Stomach (tissue), 9 donors: Measurements from ENCODE around the gene TRHDE. TPM values are rescaled to one million over a fixed set of nuclear protein-coding genes. Genes with fewer than 3 reads are reported as not detected.

Experiments
- DNase-seq, 2 donors: peaks; one replicate each; pipeline versions ENCODE4 v3.0.0 to v3.0.0-alpha.2; 2013 to 2019
- H3K27ac ChIP-seq, 5 donors: fragments of 200-600 bp in 4 of 5; sonication (generic) in 4 of 5; one replicate each; pipeline ENCODE4 v1.5.1; 2013 to 2019; ENCODE audit warnings: mild to moderate bottlenecking in 1 of 5, moderate library complexity in 1 of 5
- H3K27me3 ChIP-seq, 3 donors: fragments of 200-600 bp; sonication (generic); one replicate each; pipeline ENCODE4 v1.5.1; 2017 to 2019; ENCODE audit warnings: mixed run types in 1 of 3
- H3K36me3 ChIP-seq, 4 donors: fragments of 200-600 bp; sonication (generic); 1 replicate in 3 of 4; 2 replicates in 1 of 4; pipeline ENCODE4 v1.5.1; 2016 to 2019
- H3K4me1 ChIP-seq, 4 donors: fragments of 200-600 bp; sonication (generic); one replicate each; pipeline ENCODE4 v1.5.1; 2016 to 2019
- H3K4me3 ChIP-seq, 4 donors: fragments of 200-600 bp; sonication (generic) in 3 of 4; one replicate each; pipeline ENCODE4 v1.5.1; 2016 to 2019; ENCODE audit warnings: mild to moderate bottlenecking in 1 of 4
- H3K9me3 ChIP-seq, 4 donors: fragments of 200-600 bp; sonication (generic); one replicate each; pipeline ENCODE4 v1.5.1; 2016 to 2019
- EP300 ChIP-seq: sonication (generic); formaldehyde crosslinking; IDR thresholded peaks from one replicate; pipeline ENCODE4 v1.6.1; 2017; ENCODE audit warnings: antibody characterized with exemption
- POLR2A ChIP-seq, 4 donors: fragments of 450-650 bp; IDR thresholded peaks; one replicate each; pipeline ENCODE4 v1.6.1; 2016; ENCODE audit warnings: antibody characterized with exemption in 4 of 4, control low read depth in 2 of 4, mild to moderate bottlenecking in 1 of 4, moderate library complexity in 1 of 4
- POLR2AphosphoS5 ChIP-seq, 3 donors: sonication (generic); formaldehyde crosslinking; IDR thresholded peaks; one replicate each; pipeline ENCODE4 v1.6.1; 2016; ENCODE audit warnings: antibody characterized with exemption in 3 of 3
- WGBS, 5 donors: extraction: QIAGEN DNeasy Blood & Tissue Kit in 3 of 5; methylation state at CpG; one replicate each; pipeline versions ENCODE4 v1.1.5 to v1.1.7; 2013 to 2018; 5-methylcytosine and 5-hydroxymethylcytosine counted together
- intact Hi-C: fragments of 100-400 bp; cut with DNase I; formaldehyde crosslinking; loops from one replicate; pipeline ENCODE4 v1.15.1; 2023; ENCODE audit warnings: low total_unique reads
- polyA plus RNA-seq, 3 donors: library from polyadenylated mRNA; stranded (reverse); fragments of 200-250 nt; gene quantifications; one replicate each; pipeline ENCODE4 v1.2.3, GENCODE V29; 2013
- total RNA-seq, 5 donors: library from RNA; depleted of rRNA; stranded (reverse); fragments of >200 nt; gene quantifications; one replicate each; pipeline versions ENCODE4 v1.1.0 to v1.2.3, GENCODE V29; 2014 to 2016
- TF ChIP-seq, protein P1 (sequence below), 7 experiments: fragments of 450-650 bp in 4 of 7; fragments of 200-600 bp in 3 of 7; sonication (generic) in 3 of 7; IDR thresholded peaks; one replicate each; pipeline ENCODE4 v1.5.1; 2016 to 2019; ENCODE audit warnings: antibody characterized with exemption in 7 of 7, control low read depth in 2 of 7, mild to moderate bottlenecking in 1 of 7
- donor health status: healthy with polysubstance abuse.
- donor health status: Bipolar disorder and iron deficiency.
- donor health status: healthy.

The TRHDE gene
- total and polyA plus RNA-seq, 8 donors: 0.13 to 75.3 (median 3.2) TPM

DNA sequence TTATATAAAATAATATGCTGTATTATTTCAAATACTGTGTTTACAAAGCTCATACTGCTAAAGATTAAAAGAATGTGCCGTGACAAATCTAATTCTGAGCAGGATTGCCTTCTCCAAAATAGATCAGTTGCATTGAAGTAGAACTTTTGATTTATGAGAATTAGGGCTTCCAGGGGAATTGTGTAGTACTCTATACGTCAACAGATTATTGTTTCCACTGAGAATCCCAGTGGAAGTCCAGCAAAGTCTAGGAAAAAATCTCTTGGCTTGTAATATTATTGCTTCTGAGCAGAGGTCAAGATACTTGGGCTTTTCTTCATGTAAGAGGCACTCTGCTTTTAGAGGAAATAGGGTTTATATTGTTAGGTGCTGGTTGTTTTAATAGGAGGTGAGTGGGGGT lies 133.9 kb downstream of the TRHDE start:
- Histone ChIP-seq H3K4me1 (peaks cover 0 to 5% (median 0%) of the 10 kb centered on the region in 4 donors), H3K4me3 (no peak overlapping the region), H3K27ac (no peak overlapping the region), H3K9me3 (no peaks in the 10 kb centered on the region), H3K27me3 (no peaks in the 10 kb centered on the region), H3K36me3 (no peaks in the 10 kb centered on the region)
- intact Hi-C loops: no loop called here
- TF ChIP-seq EP300 (no peak), POLR2AphosphoS5 (IDR thresholded peaks at IDR 0.05) (no peak), POLR2A (IDR thresholded peaks at IDR 0.05) (no peak)
- TF ChIP-seq, protein P1, sequence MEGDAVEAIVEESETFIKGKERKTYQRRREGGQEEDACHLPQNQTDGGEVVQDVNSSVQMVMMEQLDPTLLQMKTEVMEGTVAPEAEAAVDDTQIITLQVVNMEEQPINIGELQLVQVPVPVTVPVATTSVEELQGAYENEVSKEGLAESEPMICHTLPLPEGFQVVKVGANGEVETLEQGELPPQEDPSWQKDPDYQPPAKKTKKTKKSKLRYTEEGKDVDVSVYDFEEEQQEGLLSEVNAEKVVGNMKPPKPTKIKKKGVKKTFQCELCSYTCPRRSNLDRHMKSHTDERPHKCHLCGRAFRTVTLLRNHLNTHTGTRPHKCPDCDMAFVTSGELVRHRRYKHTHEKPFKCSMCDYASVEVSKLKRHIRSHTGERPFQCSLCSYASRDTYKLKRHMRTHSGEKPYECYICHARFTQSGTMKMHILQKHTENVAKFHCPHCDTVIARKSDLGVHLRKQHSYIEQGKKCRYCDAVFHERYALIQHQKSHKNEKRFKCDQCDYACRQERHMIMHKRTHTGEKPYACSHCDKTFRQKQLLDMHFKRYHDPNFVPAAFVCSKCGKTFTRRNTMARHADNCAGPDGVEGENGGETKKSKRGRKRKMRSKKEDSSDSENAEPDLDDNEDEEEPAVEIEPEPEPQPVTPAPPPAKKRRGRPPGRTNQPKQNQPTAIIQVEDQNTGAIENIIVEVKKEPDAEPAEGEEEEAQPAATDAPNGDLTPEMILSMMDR (IDR thresholded peaks at IDR 0.05): no peak
- peak in 1 of 2 donors; percentile 36 for DNase-seq
- WGBS, 5 donors: 45 to 61% (median 52%) methylated on average over 2 of the region's 2 CpGs

DNA sequence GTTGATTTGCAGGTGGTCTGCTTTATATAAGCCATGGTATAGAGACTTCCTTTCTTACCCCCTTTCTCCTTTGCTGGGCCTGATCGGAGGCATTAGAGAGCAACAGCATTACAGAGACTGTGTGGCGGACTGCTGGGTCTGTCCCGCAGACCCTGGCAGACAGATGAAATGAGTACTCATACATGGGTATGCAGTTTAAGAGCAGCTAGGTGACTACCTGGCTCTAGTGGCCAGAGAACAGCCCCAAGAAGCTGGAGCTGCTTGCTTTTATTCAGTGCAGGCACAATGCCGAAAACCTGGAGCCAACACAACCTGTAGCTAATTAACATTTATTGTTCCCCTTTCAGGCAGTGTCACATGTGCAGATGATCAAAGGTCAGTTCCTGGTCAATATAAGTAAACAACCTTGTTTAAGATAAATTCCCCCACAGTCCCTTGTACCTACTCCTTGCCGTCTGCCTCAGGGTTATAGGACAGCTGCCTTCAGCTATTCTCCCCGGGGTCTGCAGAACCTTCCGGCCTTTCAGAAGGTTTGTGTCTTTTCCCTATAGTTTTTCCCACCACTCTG lies 160.0 kb downstream of the TRHDE start:
- 69 to 82% (median 72%) methylated on average over 6 to 7 of the region's 7 CpGs for WGBS, 5 donors
- no peaks in the 10 kb centered on the region for H3K9me3 ChIP-seq
- no peak overlapping the region for H3K27ac ChIP-seq
- H3K4me1 ChIP-seq: no peaks in the 10 kb centered on the region
- intact Hi-C loops: no loop called here
- no peaks in the 10 kb centered on the region for H3K36me3 ChIP-seq
- TF ChIP-seq POLR2A (IDR thresholded peaks at IDR 0.05) (no peak), EP300 (no peak), POLR2AphosphoS5 (IDR thresholded peaks at IDR 0.05) (no peak)
- TF ChIP-seq, protein P1 (IDR thresholded peaks at IDR 0.05): no peak
- H3K27me3 ChIP-seq: no peaks in the 10 kb centered on the region
- peak in 1 of 2 donors; percentile 18 for DNase-seq
- H3K4me3 ChIP-seq: no peak overlapping the region

DNA sequence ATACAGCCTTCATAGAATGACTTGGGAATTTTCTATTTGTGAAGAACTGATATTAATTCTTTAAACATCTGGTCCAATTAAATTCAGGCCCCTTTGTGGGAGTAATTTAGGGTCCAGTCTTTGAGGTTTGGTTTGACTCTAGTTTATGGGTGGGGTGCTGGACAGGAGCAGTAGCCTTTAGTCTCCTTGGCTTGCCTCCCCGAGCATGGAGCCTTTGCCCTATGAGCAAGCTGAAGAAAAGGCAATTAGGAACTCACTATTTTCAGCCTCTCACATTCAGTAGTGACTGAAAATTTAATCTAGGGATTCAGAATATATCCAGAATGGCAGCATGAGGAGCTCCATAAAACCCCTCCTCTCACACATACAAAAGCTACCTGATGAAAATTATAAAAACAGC lies 161.1 kb downstream of the TRHDE start:
- Histone ChIP-seq H3K27me3 (no peaks in the 10 kb centered on the region), H3K27ac (no peak overlapping the region), H3K4me3 (no peak overlapping the region), H3K4me1 (no peaks in the 10 kb centered on the region), H3K36me3 (no peaks in the 10 kb centered on the region), H3K9me3 (no peaks in the 10 kb centered on the region)
- intact Hi-C loops: no loop called here
- TF ChIP-seq, protein P1 (IDR thresholded peaks at IDR 0.05): no peak
- TF ChIP-seq POLR2AphosphoS5 (IDR thresholded peaks at IDR 0.05) (no peak), POLR2A (IDR thresholded peaks at IDR 0.05) (no peak), EP300 (no peak)
- no peak for DNase-seq
- 65 to 83% (median 78%) methylated on average over 1 of the region's 1 CpG for WGBS, 5 donors

DNA sequence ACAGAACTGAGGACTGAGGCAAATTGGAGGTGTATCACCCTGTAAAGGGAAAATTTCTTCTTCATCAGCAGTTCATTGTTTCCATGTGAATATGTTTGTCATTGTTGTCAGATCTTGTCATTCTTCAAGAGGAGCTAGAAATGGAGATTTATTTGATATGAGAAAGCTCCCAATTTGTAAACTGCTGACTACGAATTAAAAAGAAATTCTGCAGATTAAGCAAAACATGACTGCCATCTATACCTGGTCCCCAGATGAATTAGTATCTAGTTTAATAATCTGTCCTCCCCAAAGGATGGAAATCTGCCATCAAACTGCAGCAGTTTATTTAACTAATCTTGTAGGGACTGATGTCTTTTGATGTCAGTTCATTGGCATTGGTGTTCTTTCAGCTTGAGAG lies 162.8 kb downstream of the TRHDE start:
- intact Hi-C loops: no loop called here
- WGBS, 5 donors: 72 to 91% (median 84%) methylated on average over 1 of the region's 1 CpG
- Histone ChIP-seq H3K9me3 (peaks cover 0 to 5% (median 0%) of the 10 kb centered on the region in 4 donors), H3K4me3 (no peak overlapping the region), H3K27me3 (no peaks in the 10 kb centered on the region), H3K36me3 (no peaks in the 10 kb centered on the region), H3K27ac (no peak overlapping the region), H3K4me1 (no peaks in the 10 kb centered on the region)
- TF ChIP-seq POLR2A (IDR thresholded peaks at IDR 0.05) (no peak), EP300 (no peak), POLR2AphosphoS5 (IDR thresholded peaks at IDR 0.05) (no peak)
- TF ChIP-seq, protein P1 (IDR thresholded peaks at IDR 0.05): no peak
- DNase-seq: no peak
